DMS114 treated with DMSO at 0.1 percent for 48 hours (cell line): ENCODE results near the gene HOXA5.

Experiments
- DNase-seq: peaks from one replicate; lab custom pipeline; 2025; ENCODE audit not compliant: unreplicated experiment; lab: John Stamatoyannopoulos, UW

Gene HOXA5

DNA sequence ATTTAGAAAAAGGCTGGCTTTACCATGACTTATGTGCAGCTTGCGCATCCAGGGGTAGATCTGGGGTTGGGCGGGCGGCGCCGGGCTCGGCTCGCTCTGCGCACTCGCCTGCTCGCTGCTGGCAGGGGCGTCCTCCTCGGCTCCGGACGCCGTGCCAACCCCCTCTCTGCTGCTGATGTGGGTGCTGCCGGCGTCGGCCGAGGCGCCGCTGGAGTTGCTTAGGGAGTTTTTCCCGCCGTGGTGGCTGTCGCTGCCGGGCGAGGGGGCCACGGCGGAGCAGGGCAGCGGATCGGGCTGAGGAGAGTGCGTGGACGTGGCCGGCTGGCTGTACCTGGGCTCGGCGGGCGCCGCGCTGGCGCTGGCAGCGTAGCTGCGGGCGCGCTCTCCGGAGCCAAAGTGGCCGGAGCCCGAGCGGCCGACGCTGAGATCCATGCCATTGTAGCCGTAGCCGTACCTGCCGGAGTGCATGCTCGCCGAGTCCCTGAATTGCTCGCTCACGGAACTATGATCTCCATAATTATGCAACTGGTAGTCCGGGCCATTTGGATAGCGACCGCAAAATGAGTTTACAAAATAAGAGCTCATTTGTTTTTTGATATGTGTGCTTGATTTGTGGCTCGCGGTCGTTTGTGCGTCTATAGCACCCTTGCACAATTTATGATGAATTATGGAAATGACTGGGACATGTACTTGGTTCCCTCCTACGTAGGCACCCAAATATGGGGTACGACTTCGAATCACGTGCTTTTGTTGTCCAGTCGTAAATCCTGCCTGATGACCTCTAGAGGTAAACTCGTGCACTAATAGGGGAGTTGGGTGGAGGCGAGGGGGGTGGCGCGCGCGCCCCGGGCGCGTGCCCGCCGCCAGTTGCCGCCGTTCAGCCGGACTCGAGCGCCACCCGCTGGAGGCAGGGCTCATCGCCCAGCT lies at the start of gene HOXA5:
Gene HOXA5, minus strand, starts transcription at position 659 of the 927 bp plus-strand sequence. Its CDS starts 74 bp downstream, at position 585.
- DNase-seq = peak; percentile 95

- no peak for DNase-seq
Measured at GRCh38 chr7:27192546-27193334, 49.3 kb upstream of the HOXA5 start.

- no peak for DNase-seq
Measured at GRCh38 chr7:27191833-27192545, 48.5 kb upstream of the HOXA5 start.

- DNase-seq = no peak
Measured at GRCh38 chr7:27191161-27191731, 47.8 kb upstream of the HOXA5 start.

GRCh38 chr7:27189997-27190748 lies 46.7 kb upstream of the HOXA5 start:
- no peak for DNase-seq

DNA sequence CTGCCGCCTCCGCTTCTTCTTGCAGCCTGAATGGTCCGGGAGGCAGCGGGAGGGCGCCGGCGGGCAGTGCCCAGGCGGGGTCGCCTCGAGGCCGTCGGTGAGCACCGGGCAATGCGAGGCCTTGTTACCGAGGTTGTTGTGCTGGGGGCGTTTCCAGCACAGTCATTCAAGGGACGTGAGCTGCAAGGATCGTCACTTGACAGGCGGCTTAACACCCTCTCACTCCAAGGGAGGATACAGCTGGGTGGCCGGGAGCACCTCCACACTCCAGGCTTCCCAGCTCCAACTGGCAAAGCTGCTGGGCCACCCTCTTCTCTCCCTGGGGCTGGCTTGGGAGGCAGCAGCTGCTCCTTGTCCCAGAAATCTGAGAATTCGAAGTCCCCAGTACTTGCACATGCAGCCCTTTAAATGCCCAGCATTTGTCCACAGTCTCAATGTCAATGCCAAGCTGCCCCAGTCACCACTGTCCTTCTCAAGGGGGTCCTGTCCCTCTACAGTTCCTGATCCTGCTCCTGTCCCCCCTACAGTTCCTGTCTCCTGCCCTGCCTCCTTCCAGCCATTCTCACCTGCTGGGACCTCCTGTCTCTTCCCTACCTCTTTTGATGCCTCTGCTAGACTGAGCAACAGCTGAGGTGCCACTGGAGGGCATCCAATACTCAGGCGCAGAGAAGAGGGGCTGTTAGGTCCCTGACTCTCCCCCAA lies 46.0 kb upstream of the HOXA5 start:
- DNase-seq = no peak

DNA sequence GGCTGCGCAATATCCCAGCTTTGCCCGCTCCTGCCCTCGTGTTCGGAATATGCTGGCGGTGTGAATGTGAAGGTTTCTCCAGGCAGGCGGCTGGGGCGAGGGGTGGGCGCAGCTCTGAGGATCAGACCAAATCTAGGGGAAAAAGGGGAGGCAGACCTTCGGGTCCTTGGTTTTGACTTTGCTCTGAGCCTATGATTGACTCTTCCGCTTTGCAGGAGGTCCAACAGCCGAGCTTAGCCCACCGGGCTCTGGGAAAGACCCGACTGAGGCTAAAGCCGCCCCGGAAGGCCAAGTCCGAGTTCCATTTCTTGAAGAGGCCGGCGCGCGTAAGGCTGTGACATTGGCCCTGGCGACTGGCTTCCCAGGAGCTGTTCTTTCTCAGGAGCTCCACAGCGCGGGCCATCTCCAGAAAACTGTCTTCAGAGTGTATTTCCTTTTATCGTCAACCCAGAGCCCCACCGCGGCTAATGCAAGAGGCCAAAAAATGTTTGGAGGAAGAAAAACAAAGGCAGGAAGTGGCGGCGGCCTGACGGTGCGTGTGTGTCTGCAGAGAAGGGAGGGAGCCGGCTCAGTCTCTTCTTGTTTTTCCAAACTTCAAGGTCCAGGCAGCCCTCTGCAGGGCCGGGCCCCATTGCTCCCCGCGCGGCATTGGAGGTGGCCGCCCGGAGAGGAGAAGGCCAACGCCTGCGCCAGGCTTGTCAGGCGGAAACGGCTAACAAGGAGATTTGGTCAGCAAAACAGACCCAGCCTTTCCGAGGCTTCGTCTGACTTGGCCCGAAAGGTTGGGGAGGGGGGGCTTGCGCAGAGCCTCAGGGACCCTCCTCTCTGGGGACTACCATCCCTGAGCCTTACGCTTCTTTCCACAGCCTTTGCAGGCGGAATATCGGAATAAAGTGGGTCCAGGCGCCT lies 45.2 kb upstream of the HOXA5 start:
- DNase-seq = no peak

- DNase-seq = no peak
Measured at GRCh38 chr7:27187475-27188385, 44.2 kb upstream of the HOXA5 start.

DNA sequence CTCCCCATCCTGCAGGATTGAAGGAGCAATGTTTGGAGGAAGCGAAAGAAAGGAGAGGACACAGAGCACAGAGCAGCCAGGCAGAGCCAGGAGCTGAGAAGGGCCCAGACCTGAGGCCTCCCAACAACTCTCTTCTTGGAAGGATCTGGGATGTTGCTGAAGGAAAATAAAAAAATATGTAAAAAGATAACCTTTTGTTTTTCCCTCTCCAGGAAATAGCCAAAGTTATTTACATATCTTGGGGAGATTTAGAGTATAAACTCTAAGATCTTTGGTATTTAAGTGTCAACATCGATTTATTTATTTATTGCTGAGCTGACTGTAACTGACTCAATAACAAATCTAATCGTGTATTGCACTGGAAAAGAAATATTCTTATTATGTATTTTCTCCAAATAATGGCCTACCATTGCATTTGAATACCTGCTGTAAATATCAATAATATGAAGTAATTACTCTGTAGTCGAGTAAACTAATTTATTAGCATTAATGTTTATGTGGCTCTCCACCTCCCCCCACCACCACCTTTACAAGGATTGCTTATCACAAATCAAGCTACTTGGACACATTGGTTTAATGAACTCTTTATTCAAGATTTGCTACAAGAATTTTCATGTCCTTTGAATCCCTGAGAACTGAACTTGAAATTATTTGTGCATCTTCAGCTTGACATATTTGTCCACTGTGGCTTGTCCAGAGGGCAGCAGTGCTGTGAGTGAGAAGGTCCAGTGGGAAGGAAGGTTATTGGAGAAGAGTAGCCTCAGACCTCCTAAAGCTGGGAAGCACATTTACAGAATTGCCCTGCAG lies 43.4 kb upstream of the HOXA5 start:
- DNase-seq = no peak

DNA sequence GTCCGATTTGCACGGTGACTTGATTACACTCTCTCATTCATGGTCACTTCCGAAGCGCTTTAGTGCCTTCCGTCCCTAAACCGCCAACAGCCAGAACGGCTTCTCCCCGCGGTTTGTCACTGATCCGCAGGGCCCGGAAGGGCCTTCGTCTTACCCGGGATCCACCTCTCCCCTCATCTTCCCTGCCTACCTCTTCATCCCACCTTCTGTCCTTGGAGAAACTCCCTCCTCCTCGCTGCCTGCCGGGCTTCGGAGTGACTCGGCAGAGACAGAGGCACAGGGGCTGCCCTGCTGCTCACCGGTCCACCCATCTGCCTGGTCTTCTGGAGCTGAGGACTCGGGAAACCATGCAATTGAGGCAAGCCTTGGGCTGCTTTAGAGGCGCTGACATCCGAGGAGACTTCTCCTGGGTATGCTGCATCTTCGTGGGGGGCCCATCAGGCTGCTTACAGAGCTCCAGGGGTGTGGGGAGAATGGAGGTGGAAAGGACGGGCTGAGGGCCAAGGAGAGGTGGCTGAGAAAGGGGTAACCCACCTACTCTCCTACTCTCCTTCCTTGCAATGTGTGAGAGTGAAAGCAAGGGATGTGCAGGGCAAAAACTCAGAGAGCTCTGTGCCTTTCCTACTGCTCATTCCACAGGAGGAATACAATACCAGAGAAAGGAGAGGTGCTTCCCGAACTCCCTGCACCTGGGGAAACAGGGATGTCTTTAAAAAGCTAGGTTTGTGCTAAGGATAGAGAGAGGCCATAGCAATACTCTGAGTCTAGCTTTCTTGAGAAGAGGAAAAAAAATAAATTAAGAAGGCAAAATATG lies 42.6 kb upstream of the HOXA5 start:
- DNase-seq = no peak

DNA sequence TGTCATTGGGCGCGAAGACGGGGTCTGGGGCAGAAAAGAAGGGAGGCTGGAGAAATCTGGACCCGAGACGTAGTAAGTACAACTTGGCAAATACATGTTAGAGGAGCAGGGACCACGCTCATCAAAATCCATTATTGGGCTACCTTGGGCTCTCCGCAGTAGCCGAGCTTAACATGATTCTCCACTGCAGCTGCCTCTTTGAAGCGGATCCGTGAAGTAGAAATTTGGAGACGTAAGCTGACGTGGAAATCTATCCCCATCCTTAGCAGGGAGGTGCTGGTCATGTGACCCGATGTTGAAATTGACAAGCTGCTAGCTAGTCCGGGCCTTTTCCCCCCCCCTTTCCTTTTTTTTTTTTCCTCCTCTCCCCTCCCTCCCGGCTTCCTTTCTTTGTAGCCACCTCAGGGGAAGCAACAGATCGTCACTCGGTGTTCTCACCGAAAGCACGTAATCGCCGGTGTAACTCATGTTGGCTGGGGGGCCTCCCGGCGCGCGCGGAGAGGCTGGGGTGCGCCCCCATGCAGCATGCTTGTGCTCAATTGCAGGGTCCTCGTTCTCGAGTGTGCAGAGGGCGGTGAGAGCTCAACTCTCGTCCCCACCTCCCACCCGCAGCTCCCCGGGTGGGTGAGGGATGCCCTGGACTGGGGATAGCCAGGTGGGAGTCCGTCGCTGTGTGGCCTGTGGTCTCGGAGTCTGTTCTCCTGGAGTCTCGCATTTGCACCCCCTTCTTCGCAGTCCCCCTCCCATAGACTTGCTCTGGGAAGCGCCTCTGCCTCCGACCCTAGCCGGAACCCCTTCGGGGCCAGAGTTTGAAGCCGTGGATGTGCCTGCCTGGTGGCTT lies 41.8 kb upstream of the HOXA5 start, which contains the start of gene HOXA11:
Gene HOXA11, minus strand, starts transcription at position 220 of the 841 bp plus-strand sequence. Its CDS starts 88 bp downstream, at position 132.
- no peak for DNase-seq

GRCh38 chr7:27184337-27185012 lies 41.0 kb upstream of the HOXA5 start:
- DNase-seq = no peak

GRCh38 chr7:27183682-27184336 lies 40.3 kb upstream of the HOXA5 start:
- DNase-seq = no peak
